ENCODE data around the gene CPNE9. TPM values are rescaled to one million over a fixed set of nuclear protein-coding genes. Genes with fewer than 3 reads are reported as not detected.
A peak's percentile ranks its signal among the peaks of the same experiment; 100 is the strongest.

Gene CPNE9
- total and polyA plus RNA-seq, 2 of the 13 experiments (the other 11 are each of a cell fraction or from before 2014, with no cell fraction given) = 0.20 TPM; not detected in 1

GRCh38 chr3:9731206-9732079 lies 27.8 kb downstream of the CPNE9 start, which contains the start of gene BRPF1 (continued):
- TF ChIP-seq KIAA2018 (CRISPR knock-in tag; IDR thresholded peaks at IDR 0.05; ENCODE audit: borderline replicate concordance) (no peak), ZFP1 (CRISPR knock-in tag; IDR thresholded peaks at IDR 0.05) (0 out of 2 replicates have a peak, but pooled peaks have one; percentile 27), KAT7 (CRISPR knock-in tag; IDR thresholded peaks at IDR 0.05; ENCODE audit: borderline replicate concordance) (0 out of 2 replicates have a peak, but pooled peaks have one; percentile 33), ARHGAP35 (CRISPR knock-in tag; IDR thresholded peaks at IDR 0.05; ENCODE audit: borderline replicate concordance) (no peak), NFATC3 (CRISPR knock-in tag; IDR thresholded peaks at IDR 0.05) (no peak), IKZF5 (CRISPR knock-in tag; IDR thresholded peaks at IDR 0.05) (0 out of 2 replicates have a peak, but pooled peaks have one; percentile 37), FOXA1 (IDR thresholded peaks at IDR 0.05) (no peak), FOXA1 (CRISPR knock-in tag; IDR thresholded peaks at IDR 0.05) (no peak), NKX3-1 (CRISPR knock-in tag; IDR thresholded peaks at IDR 0.05) (no peak; the same call in 1 of the 2 replicates), ZNF263 (CRISPR knock-in tag; IDR thresholded peaks at IDR 0.05) (no peak), MTF2 (CRISPR knock-in tag; IDR thresholded peaks at IDR 0.05; ENCODE audit: borderline replicate concordance) (0 out of 2 replicates have a peak, but pooled peaks have one; percentile 73)
- TF ChIP-seq, protein P1, sequence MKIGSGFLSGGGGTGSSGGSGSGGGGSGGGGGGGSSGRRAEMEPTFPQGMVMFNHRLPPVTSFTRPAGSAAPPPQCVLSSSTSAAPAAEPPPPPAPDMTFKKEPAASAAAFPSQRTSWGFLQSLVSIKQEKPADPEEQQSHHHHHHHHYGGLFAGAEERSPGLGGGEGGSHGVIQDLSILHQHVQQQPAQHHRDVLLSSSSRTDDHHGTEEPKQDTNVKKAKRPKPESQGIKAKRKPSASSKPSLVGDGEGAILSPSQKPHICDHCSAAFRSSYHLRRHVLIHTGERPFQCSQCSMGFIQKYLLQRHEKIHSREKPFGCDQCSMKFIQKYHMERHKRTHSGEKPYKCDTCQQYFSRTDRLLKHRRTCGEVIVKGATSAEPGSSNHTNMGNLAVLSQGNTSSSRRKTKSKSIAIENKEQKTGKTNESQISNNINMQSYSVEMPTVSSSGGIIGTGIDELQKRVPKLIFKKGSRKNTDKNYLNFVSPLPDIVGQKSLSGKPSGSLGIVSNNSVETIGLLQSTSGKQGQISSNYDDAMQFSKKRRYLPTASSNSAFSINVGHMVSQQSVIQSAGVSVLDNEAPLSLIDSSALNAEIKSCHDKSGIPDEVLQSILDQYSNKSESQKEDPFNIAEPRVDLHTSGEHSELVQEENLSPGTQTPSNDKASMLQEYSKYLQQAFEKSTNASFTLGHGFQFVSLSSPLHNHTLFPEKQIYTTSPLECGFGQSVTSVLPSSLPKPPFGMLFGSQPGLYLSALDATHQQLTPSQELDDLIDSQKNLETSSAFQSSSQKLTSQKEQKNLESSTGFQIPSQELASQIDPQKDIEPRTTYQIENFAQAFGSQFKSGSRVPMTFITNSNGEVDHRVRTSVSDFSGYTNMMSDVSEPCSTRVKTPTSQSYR (CRISPR knock-in tag; IDR thresholded peaks at IDR 0.05; ENCODE audit: borderline replicate concordance) = peak; percentile 92
- TF ChIP-seq, protein P2, sequence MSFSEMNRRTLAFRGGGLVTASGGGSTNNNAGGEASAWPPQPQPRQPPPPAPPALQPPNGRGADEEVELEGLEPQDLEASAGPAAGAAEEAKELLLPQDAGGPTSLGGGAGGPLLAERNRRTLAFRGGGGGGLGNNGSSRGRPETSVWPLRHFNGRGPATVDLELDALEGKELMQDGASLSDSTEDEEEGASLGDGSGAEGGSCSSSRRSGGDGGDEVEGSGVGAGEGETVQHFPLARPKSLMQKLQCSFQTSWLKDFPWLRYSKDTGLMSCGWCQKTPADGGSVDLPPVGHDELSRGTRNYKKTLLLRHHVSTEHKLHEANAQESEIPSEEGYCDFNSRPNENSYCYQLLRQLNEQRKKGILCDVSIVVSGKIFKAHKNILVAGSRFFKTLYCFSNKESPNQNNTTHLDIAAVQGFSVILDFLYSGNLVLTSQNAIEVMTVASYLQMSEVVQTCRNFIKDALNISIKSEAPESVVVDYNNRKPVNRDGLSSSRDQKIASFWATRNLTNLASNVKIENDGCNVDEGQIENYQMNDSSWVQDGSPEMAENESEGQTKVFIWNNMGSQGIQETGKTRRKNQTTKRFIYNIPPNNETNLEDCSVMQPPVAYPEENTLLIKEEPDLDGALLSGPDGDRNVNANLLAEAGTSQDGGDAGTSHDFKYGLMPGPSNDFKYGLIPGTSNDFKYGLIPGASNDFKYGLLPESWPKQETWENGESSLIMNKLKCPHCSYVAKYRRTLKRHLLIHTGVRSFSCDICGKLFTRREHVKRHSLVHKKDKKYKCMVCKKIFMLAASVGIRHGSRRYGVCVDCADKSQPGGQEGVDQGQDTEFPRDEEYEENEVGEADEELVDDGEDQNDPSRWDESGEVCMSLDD (CRISPR knock-in tag; IDR thresholded peaks at IDR 0.05; ENCODE audit: borderline replicate concordance) = no peak; the same call in 1 of the 2 replicates

Data from HepG2 (cell line).